NCI-H524 (cell line): ENCODE data around the gene TPD52L2.

Experiments
- DNase-seq, 2 experiments: peaks; one replicate each; lab custom pipeline; 2025; lab: John Stamatoyannopoulos, UW

The TPD52L2 gene

GRCh38 chr20:63864978-63865640, at the start of gene TPD52L2:
Gene TPD52L2, plus strand, starts transcription at chr20:63865270. Its CDS starts 96 bp downstream, at chr20:63865366.
- peak; percentile 99 for DNase-seq

DNA sequence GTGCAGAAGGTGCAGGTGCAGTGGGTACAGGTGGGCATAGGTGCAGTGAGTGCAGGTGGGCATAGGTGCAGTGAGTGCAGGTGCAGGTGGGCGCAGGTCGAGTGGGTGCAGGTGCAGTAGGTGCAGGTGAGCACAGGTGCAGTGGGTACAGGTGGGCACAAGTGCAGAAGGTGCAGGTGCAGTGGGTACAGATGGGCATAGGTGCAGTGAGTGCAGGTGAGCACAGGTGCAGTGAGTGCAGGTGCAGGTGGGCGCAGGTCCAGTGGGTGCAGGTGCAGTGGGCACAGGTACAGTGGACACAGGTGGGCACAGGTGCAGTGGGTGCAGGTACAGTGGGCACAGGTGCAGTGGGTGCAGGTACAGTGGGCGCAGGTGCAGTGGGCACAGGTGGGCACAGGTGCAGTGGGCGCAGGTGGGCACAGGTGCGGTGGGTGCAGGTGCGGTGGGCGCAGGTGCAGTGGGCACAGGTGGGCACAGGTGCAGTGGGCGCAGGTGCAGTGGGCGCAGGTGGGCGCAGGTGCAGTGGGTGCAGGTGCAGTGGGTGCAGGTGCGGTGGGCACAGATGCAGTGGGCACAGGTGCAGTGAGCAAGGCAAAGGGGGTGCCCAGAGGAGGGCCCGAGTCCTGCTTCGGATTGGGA, 49.3 kb upstream of the TPD52L2 start:
- DNase-seq, result no peak

DNA sequence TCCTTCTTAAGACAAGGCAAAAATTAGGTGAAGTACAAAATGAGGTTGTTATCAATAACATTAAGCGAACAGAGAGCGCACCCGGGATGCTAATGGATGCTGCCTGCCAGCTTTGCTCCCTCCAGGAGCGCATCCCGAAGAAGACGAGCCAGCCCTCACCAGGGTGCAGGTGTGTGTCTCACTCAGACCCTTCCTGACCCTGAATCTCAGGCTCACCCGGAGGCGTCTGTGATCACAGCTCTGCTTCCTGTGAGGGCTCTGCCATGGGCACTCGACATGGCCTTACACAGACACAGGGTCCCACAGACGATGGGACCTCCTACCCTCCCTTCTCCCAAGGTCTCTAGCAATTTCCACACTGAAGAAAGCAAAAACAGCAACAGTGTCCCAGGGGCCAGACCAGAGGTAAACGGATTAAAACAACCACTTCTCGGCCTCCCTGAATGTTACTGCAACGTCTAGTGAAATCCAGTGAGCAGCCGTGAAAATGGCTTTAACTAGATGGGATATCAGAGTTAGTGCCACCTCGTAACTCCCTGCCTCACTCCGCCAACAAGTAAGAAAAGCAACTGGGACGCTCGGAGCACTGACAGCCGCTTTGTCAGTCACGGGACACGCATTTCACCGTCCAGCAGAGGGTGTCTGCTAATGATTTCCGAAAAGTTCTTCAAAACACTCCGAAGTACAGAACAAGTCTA, 45.7 kb upstream of the TPD52L2 start:
- no peak for DNase-seq

GRCh38 chr20:63821811-63822210, 43.3 kb upstream of the TPD52L2 start:
- no peak for DNase-seq

DNA sequence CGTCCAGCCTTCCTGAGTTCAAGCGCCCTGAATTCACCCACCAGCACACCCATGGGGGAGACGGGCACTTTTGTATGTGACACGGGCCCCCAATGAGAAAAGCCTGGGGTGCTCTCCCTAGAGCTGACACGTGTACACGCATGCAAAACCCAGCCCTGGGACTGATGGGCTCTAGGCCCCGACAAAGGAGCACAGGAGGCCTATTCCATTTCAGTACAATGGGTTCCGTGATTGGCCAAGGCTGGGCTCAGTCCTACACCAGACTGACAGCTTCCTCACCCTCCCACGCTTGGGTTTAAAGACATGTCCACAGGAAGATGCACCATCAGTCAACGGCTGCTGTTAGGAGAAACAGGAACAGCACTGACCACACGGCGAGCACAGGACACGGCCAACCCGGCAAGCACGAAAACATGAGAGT, 42.8 kb upstream of the TPD52L2 start:
- no peak for DNase-seq

DNA sequence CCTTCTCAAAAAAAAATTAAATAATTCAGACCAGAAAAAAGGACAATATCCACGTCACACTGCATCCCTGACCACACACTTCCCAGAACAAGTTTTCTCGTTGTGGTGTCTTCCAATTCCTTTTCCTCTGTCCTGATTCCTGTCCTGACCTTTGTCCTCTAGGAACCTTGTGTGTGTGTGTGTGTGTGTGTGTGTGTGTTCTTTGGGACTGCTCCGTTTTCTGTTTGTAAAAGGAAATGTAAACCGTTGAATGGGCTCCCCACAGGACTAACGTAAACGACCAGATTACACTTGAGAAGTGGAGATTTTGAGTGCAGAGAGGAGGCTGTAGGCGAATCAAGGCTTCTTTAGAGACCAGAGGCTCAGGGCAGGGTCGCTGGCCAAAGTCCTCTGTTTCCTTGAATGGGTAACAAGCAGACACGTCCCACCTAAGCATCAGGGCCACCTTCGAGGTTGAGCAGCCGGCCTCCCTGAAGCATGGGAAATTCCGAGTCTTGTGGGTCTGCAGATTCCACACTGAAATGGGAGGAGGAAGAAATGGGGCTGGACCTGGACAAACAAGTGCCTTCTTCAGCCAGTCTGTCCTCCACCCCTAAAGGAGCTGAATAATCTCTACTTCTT, 41.3 kb upstream of the TPD52L2 start:
- DNase-seq, result no peak

DNA sequence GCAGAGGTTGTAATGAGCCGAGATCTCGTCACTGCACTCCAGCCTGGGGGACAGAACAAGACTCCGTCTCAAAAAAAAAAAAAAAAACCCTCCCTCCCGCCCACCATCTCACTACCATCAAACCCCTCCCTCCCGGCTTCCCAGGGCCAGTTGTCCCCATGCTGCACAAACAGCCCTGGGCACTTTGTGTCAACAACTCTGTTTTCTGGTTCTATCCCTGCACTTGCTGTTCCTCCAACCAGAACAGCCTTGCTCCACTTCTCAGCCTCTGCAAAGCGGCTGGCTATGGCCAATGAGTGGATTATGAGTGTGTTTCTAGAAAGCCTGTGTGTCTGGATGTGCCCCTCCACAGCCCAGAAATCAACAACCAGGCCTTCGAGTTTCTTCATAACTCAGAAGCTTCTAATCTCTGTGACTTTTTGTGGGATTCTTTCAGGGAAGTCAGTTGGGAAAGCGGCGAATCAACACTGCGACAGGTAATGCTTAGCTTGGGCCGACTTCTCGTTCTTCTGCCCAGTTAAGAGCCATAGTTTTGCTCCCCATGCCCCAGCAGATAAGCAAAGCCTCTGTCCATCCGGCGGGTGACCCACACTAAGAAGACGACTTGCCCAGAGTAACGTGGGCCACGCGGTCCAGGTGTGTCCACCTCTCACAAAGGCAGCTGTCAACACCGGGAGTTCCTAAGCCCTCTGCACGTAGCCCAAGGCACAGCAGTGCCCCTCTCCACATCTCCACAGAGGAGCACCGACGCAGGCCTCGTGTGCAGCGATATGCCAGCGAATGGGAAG, 39.5 kb upstream of the TPD52L2 start:
- DNase-seq, result no peak

DNA sequence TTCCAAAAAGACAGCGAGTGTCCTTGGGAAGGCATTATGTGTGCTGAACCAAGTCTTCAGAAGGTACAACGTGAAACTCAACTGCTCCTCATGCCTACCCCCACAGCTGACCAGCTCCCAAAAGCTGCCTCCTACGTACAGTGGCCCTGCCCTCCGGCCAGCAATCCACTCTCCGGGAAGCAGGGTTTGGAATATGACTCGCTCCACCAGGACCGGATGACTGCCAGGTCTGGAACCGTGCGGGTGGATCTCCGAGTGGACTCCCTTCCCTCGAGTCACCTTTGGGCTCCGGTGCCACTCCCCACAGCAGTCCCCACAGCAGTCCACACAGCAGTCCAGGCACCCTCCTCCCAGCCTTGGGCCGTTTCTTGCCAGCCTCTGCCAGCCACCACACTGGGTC, 38.3 kb upstream of the TPD52L2 start:
- DNase-seq, result no peak

DNA sequence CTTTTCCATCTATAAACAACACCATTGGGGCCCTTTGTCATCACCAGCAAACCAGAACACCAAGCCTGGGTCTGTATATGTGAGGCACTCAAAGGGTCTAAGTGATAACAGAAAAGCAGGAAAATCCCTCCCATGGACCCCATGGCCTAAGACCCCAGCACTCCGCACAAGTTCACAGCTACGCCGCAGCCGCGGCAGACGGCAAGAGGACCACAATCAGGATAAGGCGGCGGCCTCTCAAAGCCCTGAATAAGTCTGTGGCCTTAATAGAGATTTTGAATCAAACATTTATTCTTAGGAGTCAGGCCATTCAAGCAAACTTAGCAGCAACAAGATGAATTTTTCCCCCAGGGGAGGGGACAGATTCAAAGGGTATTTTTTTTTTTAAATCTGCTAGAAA, 36.9 kb upstream of the TPD52L2 start:
- no peak for DNase-seq

DNA sequence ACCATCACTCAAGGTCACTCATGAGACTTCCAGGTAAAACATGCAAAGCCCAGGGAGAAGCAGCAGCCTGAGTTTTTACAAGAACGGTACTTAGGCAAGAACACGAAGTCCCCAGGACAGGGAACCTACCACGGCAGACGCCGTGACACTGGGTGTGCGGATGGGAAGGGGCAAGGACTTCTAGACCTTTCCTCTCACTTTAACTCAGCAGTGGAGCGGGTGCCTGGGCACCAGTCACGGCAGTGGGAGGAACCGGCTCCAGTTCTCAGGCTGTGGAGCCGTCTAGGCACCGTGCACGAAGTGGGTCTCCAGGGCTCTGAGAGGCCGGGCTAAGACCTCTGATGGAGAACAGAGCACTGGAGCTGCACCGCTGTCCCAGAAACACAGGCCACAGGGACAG, 36.5 kb upstream of the TPD52L2 start:
- DNase-seq, result no peak

- DNase-seq, result no peak
These were observed 36.1 kb upstream of the TPD52L2 start for GRCh38 chr20:63828951-63829350.

- DNase-seq, result no peak
These were observed 35.5 kb upstream of the TPD52L2 start for GRCh38 chr20:63829603-63829944.

GRCh38 chr20:63829945-63830835, 34.9 kb upstream of the TPD52L2 start:
- peak in 1 of 2 experiments; percentile 22 for DNase-seq

GRCh38 chr20:63830841-63831588, 34.1 kb upstream of the TPD52L2 start, which contains the start of gene ZBTB46:
Gene ZBTB46, minus strand, starts transcription at chr20:63831264. Its CDS starts 40,507 bp downstream, at chr20:63790757.
- peak in 1 of 2 experiments; percentile 22 for DNase-seq

DNA sequence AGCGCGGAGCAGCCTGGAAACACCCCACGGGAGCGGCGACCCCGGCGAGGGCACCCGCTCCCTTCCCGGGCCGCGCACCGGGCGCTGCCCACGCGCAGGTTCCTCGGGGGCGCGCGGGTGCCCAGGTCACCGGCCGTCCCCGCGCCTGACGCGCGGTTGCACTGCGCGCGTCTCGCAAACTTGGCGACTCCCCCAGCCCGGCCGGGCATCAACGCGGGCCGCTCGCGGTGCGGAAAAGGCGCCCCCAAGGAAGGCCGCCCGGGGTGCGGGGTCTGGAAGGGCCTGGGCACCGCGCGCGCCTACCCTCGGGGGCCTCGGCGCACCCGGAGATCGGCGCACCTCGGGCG, 33.5 kb upstream of the TPD52L2 start:
- no peak for DNase-seq

DNA sequence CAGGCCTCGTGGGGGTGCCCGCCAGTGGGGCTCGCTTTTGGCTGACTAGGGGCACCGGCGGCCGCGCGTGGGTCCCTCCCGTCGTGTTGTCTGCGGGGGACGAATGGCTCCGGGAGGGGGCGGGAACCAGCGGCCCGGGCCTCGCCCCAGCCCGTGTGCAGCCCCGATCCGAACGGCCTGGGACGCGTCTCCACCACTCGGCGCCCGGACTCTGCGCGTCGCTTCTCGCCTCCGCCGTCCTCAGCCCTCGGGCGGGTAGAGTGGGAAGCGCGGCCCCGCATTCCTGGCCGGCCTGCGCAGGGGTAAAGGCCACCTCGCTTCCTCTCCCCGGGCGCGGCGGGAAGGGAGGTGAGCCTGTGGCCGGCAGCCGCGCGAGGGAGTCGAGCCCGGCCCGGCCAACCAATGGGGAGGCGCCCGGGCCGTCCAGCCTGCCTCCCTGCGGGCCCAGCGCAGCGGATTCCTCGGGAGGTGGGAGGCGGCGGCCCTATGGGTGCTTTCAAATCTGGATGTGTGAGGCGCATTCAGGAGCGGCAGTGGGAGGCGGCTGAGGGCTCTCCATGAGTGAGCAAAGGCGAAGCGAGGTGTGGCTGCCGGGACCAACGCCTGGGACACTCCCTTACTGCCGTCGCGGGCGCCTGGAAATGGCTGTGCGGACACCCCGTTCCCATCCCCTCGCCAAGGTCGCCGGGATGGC, 32.9 kb upstream of the TPD52L2 start:
- no peak for DNase-seq

GRCh38 chr20:63833776-63834490, 31.1 kb upstream of the TPD52L2 start:
- DNase-seq, result no peak

- peak in 1 of 2 experiments; percentile 66 for DNase-seq
These were observed 30.6 kb upstream of the TPD52L2 start for GRCh38 chr20:63834491-63834880.
